ENCODE data around the gene KTI12. TPM values are rescaled to one million over a fixed set of nuclear protein-coding genes. Genes with fewer than 3 reads are reported as not detected.
A peak's percentile ranks its signal among the peaks of the same experiment; 100 is the strongest.
"Not testable (repeated sequence)": the region's sequence is repeated elsewhere in the genome, so short reads cannot be mapped to it uniquely, and the experiment has no call there.

The KTI12 gene, protein sequence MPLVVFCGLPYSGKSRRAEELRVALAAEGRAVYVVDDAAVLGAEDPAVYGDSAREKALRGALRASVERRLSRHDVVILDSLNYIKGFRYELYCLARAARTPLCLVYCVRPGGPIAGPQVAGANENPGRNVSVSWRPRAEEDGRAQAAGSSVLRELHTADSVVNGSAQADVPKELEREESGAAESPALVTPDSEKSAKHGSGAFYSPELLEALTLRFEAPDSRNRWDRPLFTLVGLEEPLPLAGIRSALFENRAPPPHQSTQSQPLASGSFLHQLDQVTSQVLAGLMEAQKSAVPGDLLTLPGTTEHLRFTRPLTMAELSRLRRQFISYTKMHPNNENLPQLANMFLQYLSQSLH
- 1 to 10 TPM in 3 of 4 donors, not detected in 1; 7.5 to 9.5 (median 8.9) TPM for total RNA-seq

DNA sequence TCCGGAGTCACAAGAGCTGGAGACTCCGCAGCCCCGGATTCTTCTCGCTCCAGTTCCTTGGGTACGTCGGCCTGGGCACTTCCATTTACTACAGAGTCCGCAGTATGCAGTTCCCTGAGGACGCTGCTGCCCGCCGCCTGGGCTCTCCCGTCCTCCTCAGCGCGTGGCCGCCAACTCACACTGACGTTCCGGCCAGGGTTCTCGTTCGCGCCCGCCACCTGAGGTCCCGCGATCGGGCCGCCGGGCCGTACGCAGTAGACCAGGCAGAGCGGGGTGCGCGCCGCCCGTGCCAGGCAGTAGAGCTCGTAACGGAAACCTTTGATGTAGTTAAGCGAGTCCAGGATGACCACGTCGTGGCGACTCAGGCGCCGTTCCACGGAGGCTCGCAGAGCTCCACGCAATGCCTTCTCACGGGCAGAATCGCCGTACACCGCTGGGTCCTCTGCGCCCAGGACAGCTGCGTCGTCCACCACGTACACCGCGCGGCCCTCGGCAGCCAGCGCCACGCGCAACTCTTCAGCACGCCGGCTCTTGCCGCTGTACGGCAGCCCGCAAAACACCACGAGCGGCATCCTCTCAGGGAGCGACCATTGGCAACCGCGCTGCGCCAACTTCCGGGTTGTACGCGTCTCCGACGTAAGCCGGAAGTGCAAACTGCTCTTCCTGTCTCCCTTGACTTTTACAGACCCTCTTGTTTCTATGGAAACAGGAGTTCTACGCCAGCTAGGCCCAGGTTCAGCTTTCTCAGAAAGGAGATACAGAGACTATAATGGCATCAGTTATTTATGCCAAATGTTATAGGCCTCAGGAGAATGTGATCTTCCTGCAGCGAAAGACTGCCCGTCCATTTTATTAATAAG, at the start of gene KTI12:
TSS of gene KTI12 (minus strand) at position 621 of the 860 bp plus-strand sequence. CDS start at position 572, 49 bp downstream.
- no peaks in the 10 kb centered on the region for H3K9me3 ChIP-seq
- peaks cover 0 to 7% (median 0%) of the 10 kb centered on the region in 3 donors for H3K36me3 ChIP-seq
- peak within 1 kb of the TSS; percentile 64 to 82 (median 74) for H3K4me3 ChIP-seq
- H3K4me1 ChIP-seq, result peaks cover 0 to 19% (median 3%) of the 10 kb centered on the region in 4 donors
- DNase-seq, result peak; percentile 84 to 95 (median 88)
- no peaks in the 10 kb centered on the region for H3K27me3 ChIP-seq
- peak; percentile 44 to 57 for TF ChIP-seq POLR2A (IDR thresholded peaks at IDR 0.05)
- TF ChIP-seq, protein P1, sequence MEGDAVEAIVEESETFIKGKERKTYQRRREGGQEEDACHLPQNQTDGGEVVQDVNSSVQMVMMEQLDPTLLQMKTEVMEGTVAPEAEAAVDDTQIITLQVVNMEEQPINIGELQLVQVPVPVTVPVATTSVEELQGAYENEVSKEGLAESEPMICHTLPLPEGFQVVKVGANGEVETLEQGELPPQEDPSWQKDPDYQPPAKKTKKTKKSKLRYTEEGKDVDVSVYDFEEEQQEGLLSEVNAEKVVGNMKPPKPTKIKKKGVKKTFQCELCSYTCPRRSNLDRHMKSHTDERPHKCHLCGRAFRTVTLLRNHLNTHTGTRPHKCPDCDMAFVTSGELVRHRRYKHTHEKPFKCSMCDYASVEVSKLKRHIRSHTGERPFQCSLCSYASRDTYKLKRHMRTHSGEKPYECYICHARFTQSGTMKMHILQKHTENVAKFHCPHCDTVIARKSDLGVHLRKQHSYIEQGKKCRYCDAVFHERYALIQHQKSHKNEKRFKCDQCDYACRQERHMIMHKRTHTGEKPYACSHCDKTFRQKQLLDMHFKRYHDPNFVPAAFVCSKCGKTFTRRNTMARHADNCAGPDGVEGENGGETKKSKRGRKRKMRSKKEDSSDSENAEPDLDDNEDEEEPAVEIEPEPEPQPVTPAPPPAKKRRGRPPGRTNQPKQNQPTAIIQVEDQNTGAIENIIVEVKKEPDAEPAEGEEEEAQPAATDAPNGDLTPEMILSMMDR (IDR thresholded peaks at IDR 0.05), result no peak
- H3K27ac ChIP-seq, result peak within 1 kb of the TSS; percentile 76 to 89 (median 87)

DNA sequence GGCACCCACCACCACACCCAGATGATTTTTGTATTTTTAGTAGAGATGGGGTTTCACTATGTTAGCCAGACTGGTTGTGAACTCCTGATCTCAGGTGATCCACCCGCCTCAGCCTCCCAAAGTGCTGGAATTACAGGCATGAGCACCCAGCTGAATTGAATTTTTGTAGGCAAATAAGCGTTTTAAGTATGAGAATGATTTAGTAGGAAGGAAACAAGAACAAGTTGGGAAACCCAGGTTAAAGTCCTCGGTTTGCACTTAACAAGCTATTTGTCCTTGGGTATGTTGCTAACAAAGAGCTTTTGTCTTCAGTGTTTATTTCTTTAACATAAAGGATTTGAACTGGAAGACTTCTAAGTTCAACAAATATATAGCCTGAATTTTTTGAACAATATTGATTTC, 46.4 kb upstream of the KTI12 start:
- Histone ChIP-seq H3K27ac (peak overlapping the region in 1 of 4 donors; percentile 52), H3K27me3 (no peaks in the 10 kb centered on the region), H3K4me1 (no peaks in the 10 kb centered on the region), H3K9me3 (no peaks in the 10 kb centered on the region), H3K4me3 (no peak overlapping the region), H3K36me3 (peaks cover 0 to 36% (median 0%) of the 10 kb centered on the region in 3 donors)
- TF ChIP-seq, protein P1 (IDR thresholded peaks at IDR 0.05), result no peak
- TF ChIP-seq POLR2A (IDR thresholded peaks at IDR 0.05), result no peak
- DNase-seq, result no peak

DNA sequence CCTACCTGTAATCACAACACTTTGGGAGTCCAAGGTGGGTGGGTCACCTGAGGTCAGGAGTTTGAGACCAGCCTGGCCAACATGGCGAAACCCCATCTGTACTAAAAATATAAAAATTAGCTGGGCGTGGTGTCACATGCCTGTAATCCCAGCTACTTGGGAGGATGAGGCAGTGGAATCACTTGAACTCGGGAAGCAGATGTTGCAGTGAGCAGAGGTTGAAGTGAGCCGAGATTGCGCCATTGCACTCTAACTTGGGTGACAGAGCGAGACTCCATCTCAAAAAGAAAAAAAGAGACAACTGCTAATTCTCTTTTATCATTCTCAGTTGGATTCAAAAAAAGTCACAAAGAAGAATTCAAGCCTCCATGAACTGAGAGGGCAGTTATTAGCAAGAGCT, 43.7 kb upstream of the KTI12 start:
- H3K4me3 ChIP-seq, DNase-seq, H3K27me3 ChIP-seq, H3K27ac ChIP-seq, H3K4me1 ChIP-seq, H3K9me3 ChIP-seq: not testable (repeated sequence)
- peaks cover 0 to 35% (median 0%) of the 10 kb centered on the region in 3 donors for H3K36me3 ChIP-seq

DNA sequence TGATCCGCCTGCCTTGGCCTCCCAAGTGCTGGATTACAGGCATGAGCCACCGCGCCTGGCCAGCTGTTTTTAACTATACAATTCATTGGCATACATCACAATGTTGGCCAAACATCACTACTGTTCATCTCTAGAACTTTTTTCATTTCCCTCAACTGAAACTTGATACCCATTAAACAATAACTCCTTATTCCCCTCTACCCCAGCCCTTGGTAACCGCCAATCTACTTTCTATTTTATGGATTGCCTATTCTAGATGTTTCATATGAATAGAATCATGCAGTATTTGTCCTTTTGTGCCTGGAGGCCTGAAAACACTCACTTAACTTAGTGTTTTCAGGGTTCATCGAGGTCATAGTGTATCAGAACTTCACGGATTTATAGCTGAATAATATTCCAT, 38.7 kb upstream of the KTI12 start:
- H3K36me3 ChIP-seq, result peaks cover 0 to 34% (median 0%) of the 10 kb centered on the region in 3 donors
- no peak for DNase-seq
- H3K27me3 ChIP-seq, result no peaks in the 10 kb centered on the region
- TF ChIP-seq, protein P1 (IDR thresholded peaks at IDR 0.05), result no peak
- TF ChIP-seq POLR2A (IDR thresholded peaks at IDR 0.05), result no peak
- H3K9me3 ChIP-seq, result no peaks in the 10 kb centered on the region
- no peak overlapping the region for H3K27ac ChIP-seq
- H3K4me3 ChIP-seq, result no peak overlapping the region
- peaks cover 0 to 11% (median 0%) of the 10 kb centered on the region in 4 donors for H3K4me1 ChIP-seq

DNA sequence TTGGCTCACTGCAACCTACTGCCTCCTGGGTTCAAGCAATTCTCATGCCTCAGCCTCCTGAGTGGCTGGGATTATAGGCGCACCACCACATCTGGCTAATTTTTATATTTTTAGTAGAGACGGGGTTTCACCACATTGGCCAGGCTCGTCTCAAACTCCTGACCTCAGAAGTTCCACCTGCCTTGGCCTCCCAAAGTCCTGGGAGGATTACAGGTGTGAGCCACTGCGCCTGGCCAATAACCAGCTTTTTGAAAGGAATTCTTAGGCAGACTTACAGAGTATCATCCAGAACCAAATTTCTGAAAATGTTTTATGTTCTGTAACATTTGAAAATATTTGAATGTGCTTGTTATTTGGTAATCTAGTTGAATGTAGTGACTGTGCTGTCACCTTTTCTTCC, 37.1 kb upstream of the KTI12 start:
- no peak for DNase-seq
- TF ChIP-seq POLR2A (IDR thresholded peaks at IDR 0.05), result no peak
- TF ChIP-seq, protein P1 (IDR thresholded peaks at IDR 0.05), result no peak
- Histone ChIP-seq H3K36me3 (peaks cover 0 to 38% (median 0%) of the 10 kb centered on the region in 3 donors), H3K4me3 (no peak overlapping the region), H3K27me3 (no peaks in the 10 kb centered on the region), H3K27ac (peak overlapping the region in 1 of 4 donors; percentile 7), H3K4me1 (peaks cover 0 to 11% (median 0%) of the 10 kb centered on the region in 4 donors), H3K9me3 (no peaks in the 10 kb centered on the region)
